Loucy (cell line): Measurements from ENCODE around the gene SIGLEC7.

Experiments used
- CTCF ChIP-seq: fragments of 200-600 bp; sonication (generic); conservative IDR thresholded peaks from 2 replicates; pipeline ENCODE4 v1.5.1; 2014; ENCODE audit warnings: mild to moderate bottlenecking, antibody characterized with exemption, low read length
- EZH2phosphoT487 ChIP-seq: fragments of 200-600 bp; IDR thresholded peaks from 2 replicates; pipeline ENCODE4 v1.6.1; 2018; ENCODE audit warnings: antibody characterized with exemption, mild to moderate bottlenecking, moderate library complexity, borderline replicate concordance

DNA sequence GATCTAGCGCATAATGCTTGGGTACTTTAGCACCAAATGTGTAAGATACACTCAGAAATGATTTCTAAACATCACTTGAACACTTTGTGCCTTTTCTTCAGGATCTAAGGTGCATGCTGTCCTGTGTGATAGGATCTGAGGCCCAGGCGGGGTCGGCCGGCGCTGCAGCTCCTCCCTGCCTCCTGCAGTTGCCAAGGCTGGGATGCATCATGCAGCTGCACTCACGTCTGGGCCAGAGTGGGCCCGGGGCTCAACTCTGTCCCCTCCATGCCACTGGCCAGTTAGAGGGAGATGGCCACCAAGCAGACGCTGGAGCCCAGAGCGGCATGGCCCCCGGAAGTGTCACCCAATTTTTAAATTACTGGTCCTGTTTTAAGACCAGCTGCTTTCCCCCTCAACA is 53.5 kb downstream of the SIGLEC7 start:
- no peak for TF ChIP-seq CTCF
- no peak for TF ChIP-seq EZH2phosphoT487
